GM18502 (cell line): ENCODE data around the gene VDR.

ENCODE experiments used
- ATAC-seq: cut with Tn5 transposase; IDR thresholded peaks from one replicate; pipeline ENCODE4 v1.9.1; 2021; ENCODE audit warnings: mild to moderate bottlenecking; ENCODE audit not compliant: unreplicated experiment, poor library complexity

The VDR gene

DNA sequence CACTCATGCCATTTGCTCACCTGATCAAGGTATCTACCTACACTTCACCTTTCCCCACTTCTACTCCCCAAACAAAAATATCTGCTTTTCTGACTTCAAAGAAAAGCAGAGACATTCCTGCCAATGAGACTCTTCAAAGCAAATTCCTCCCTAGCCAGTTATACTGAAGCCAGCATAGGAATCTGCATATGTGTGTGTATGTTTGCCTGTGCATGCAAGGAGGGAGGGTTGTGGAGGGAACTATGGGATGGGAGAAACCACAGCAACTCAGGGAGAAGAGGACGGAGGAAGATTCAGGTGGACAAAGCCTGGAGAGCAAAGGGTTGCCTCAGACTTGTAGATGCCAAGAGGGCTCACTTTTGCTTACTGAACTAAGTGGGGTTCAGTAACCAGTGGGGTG lies 26.4 kb upstream of the VDR start:
- no peak for ATAC-seq

DNA sequence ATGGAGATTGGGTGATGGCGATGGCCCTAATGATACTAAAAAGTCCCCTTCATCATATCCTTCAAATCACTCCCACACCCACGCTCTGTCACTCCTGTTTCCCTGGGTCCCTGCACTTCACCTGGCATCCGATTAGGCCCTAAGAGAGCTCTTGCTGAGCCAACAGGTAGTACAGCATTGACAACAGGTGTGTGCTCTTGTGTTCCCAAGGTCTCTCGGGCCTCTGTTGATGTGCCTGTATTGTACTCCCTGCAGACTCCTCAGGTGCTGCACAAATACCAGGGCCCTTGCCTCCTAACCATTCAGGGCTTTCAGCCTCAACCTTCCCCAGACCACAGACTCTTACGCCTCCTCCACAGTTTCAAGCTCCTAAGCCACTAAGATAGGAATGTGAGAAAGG lies 25.8 kb upstream of the VDR start:
- ATAC-seq = no peak

GRCh38 chr12:47927346-47927745 lies 22.6 kb upstream of the VDR start:
- ATAC-seq = no peak

DNA sequence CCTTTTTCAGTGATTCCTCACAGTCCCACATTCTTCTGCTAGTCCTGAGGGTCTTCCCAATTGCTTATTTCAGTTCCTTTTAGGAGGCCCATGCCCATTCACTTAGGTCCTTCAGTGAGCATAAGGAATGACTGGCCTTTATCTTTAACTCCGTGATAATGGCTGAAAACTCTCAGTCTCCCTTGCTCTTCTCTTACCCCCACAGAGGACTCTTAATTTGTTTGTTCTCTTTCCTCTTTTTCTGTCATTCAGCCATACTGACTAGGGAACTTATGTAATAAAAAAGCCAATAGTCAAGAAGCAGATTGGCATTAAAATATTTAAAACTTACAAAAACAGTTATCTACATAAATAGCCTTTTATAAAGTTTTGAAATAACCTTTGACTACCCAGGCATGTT lies 17.1 kb upstream of the VDR start:
- ATAC-seq = no peak

DNA sequence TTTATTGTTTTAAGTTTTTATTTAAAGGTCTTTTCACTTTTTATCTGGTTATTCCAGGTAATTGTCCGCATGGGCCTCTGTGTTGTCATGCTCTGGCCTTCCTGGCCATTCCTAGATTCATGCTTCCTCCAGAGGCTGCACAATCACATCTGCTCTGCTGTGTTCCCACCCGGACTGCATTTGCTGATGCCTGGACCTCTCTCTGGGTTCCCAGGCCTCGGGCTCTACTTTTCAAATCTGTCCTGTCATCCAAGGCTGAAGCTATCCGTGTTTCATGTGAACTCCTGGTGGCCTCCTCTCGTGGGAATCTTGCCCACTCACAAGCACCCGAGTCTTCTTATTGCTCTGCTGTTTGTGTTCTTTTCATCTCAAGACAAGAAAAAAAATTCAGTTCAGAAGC lies 16.1 kb upstream of the VDR start:
- ATAC-seq = no peak

DNA sequence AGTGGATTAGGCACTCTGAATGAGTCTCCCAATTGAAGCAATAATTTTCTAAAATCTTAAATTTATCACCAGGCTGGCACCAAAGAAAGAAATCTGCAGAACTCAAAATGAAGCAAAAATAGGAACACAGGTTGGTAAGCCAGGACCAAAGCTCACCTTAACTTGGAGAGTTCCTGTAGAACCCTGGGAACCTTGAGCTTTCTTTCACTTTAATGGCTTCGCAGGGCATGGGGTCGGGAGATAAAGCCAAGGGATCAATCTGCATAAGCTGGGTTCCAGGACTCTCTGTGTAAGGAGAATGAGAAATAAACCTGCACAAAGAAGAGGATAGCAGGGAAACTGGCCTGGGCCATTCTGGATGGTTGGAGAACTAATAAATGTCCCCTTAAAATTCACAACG lies 8.3 kb upstream of the VDR start:
- no peak for ATAC-seq

DNA sequence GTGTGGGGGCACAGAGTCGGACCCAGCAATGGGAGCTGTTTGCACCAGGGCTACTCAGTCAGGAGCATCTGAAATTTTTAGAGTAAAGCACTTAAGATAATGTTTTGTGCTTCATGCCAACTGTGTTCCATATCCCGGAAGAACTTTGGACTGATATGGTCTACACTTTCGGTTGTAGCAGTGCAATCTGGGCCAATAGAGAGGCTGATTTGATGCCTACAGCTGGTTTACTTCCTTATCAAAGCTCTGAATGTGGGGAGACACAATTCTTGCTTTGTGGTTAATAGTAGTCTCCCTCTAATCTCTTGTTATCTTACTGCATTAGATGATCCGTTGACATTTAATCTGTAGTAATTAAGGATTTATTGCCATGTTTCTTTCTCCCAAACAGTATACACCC lies 7.8 kb upstream of the VDR start:
- ATAC-seq = no peak

- ATAC-seq = no peak
Observed at GRCh38 chr12:47910981-47911380, 6.2 kb upstream of the VDR start.

- no peak for ATAC-seq
Observed at GRCh38 chr12:47910486-47910885, 5.7 kb upstream of the VDR start.

DNA sequence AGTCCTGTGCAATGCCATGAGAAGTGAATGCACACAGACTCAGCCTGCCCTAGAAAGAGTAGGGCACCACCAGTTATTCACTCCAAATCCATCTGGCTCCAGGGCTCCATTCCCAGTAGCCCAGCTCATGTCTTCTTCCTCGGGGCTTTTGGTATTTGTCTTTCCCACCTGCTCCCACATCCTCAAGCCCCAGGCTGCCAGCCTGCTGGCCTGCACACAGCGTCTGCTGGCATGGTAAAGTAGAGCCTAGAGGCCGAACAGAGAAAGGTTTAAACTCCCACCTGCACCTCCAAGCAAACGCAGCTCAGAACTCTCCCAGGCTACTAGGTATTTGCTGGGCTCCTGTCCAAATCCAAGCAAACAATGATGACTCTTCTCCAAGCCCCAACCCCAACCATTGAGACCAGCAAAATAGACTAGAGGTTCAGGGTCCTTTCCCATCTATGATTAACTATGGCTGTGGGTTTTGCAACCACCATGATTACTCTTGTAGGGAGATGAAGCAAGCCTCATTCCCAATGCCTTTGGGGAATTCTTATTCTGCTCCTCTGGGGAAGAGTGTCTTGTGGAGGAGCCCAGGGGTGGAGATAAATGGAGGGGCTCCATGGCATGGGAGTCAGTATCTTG lies 5.2 kb upstream of the VDR start:
- no peak for ATAC-seq

GRCh38 chr12:47908738-47909137 lies 3.9 kb upstream of the VDR start:
- ATAC-seq = no peak

DNA sequence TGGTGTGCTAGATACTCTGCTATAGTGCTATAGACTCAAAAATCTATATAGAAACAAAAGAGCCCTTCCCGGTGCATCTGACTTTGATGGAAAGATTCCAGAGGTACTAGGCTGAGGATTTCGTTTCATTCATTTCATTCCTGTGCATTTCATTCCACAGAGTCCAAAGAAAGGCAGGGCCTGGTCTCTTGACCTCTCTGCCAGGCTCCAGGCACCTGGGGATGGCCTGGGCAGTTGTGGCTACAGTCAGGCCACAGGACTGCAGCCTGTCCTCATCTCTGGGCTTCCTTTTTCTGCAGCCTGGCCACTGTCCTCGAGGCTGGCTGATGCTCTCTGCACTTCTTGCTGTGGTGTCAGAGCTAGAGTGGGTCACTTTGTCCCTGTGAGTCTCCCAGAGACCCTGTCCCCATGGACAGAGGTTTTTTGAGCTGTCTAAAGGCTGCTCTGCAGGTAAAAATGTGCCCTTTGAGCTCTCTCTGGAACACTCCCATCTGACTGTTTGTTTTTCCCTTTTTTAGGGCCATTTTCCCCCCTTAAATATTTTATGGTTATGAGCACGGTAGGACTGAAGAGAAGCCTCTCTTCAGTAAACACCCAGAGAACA lies 3.2 kb upstream of the VDR start:
- ATAC-seq = no peak

GRCh38 chr12:47903927-47904712 lies 674 bp downstream of the VDR start:
- ATAC-seq = no peak

DNA sequence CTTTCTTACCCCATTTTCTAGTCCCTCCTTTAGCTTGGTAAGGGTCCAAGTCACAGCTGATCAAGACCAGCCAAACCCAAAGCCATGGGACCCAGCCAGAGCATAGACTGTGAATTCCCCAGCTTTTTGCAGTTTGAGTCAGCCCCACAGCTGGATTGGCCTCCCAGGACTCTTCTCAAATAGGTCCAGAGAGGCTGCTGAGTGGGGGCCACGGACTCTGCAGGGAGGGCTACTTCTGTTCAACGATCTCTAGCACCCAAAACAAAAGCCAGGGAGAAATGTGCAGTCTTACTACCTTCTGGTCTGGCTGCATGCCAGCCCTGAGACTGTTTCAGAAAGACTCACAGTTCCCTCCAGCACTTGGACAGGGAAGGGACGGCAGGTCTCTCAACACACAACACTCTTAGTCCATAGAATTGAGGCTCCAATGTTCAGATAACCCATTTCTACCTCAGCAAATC lies 1.6 kb downstream of the VDR start:
- ATAC-seq = no peak

GRCh38 chr12:47902131-47902639 lies 2.6 kb downstream of the VDR start:
- no peak for ATAC-seq

- ATAC-seq = no peak
Observed at GRCh38 chr12:47901718-47902093, 3.1 kb downstream of the VDR start.

DNA sequence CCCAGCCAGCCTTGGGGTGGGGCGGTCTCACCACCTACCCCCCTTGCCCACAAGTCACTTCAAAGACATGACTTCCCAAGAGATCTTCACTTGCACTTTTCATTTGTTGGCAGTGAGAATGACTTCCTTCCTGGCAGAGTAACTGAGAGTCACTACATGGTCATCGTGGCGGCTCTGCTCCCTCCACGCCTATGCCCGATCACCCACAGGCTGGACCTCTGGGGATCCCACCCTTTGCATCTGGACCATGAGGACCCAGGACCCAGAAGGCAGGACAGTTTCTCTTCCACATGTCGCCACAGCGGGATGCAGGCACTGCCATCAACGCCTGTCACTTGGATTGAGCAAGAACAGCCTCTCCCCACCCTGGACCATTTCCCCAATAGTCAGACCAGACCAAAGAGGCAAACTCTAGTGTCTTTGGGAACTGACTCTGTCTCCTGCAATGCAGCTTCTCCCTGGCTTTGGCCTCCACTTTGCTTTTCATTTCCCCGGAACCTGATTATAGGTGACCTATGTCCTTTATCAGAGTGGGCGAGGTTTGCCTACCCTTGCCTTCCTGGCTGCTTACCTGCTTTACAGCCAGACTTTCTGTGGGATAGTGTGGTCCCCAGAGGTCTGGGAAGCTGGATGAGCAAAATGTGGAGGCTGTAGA lies 3.6 kb downstream of the VDR start:
- ATAC-seq = no peak

DNA sequence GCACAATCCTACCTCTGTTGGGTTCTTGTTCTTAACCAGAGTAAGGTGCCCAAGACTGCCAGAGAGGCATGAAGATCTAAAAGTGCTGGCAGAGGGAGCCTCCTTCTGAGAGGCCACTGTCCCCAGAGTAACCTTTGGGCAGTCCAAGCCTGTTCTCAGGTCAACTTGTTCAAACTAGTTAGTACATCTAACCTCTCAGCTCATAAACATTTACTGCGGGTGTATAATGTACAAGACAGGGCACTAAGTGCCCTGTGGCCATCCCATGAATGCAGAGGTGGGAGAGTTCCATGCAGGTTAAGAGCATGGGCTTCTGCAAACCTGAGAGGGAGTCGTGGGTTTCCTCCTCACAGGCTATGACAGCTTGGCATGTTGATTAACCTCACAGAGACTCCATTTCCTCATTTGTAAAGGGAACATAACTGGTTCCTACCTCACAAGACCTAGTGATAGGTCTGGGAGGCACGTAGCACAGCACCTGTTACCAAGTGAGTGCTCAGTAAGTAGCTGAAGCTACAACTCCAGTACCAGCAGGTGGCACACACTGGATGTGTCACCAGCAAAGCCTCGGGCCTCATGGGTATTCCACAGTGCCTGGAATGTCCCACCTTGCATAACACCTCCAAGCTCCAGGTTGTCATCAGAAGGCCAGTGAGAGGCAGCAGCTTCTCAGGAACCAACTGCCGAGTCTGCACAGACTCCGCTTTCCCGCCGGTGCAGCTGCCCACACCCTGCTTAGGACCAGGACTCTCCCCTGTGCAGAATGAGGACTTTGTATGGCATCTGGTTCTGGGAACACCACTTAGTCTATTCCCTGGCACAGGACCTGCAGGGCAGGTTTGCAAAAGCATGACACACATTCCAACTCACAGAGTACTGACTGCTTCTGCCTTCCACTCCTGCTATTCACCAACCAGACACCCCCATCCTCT lies 4.4 kb downstream of the VDR start:
- ATAC-seq = no peak

DNA sequence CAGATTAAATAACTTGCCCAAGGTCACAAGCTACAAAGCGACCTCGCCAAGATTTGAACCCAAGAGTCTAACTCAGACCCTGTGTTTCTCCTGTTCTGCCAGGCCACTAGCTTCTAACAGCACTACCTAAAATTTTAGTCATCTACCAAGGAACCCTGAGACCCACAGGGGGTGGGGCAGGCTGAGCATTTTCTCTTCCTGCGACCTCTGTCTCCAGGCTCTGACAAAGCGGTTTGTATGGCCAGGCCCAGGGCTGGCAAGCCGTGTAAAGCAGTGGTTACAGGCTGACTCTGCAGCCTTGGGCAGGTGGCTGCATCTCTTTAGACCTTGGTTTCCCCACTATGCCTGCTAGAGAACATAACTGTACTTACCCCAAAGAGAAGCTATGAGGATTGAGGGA lies 5.3 kb downstream of the VDR start:
- ATAC-seq = no peak

DNA sequence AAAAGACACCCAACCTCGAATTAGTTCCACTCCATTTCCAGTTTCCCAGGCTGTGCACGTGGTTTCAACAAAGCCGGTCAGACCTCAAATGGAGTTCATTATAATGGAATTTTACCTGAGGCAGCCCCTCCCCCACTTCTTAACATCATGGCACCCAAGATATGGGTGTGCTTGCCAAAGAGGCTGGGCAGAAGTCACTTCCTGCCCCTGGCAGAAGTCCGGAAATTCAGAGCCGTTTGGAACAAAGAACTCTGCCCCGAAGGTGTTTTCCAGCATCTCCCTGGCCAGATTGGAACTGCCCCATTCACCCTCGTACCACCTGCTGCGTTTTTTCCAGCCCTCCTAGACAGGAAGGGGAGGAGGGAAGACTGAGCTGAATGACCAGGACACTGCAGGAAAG lies 8.2 kb downstream of the VDR start:
- ATAC-seq = no peak
